PFSK-1 (cell line): Measurements from ENCODE around the gene AMPD1.

Experiments
- FOXP2 ChIP-seq: optimal IDR thresholded peaks from 2 replicates; pipeline ENCODE3; 2011; ENCODE audit warnings: borderline replicate concordance, control low read depth, inconsistent platforms; ENCODE audit not compliant: insufficient read depth; ENCODE audit errors: extremely low read length, extremely low read depth
- POLR2AphosphoS5 ChIP-seq: IDR thresholded peaks from 2 replicates; pipeline ENCODE4 v1.6.1; 2012; ENCODE audit warnings: low read depth, mild to moderate bottlenecking, control low read depth, low read length, moderate library complexity
- REST ChIP-seq, 2 experiments: IDR thresholded peaks; 2 replicates each; pipeline versions ENCODE4 v1.6.1 to v1.8.0; 2011 to 2012; ENCODE audit warnings: low read depth in 2 of 2, low read length in 2 of 2, control low read depth in 1 of 2, inconsistent platforms in 1 of 2, mild to moderate bottlenecking in 1 of 2, moderate library complexity in 1 of 2; ENCODE audit not compliant: insufficient read depth in 1 of 2
- SIN3A ChIP-seq: IDR thresholded peaks from 2 replicates; pipeline ENCODE4 v1.6.1; 2012; ENCODE audit warnings: mild to moderate bottlenecking, low read length, moderate library complexity, borderline replicate concordance; ENCODE audit not compliant: insufficient read depth
- TAF1 ChIP-seq: IDR thresholded peaks from 2 replicates; pipeline ENCODE4 v1.6.1; 2012; ENCODE audit warnings: low read length, control low read depth, borderline replicate concordance; ENCODE audit not compliant: insufficient read depth

Gene AMPD1

DNA sequence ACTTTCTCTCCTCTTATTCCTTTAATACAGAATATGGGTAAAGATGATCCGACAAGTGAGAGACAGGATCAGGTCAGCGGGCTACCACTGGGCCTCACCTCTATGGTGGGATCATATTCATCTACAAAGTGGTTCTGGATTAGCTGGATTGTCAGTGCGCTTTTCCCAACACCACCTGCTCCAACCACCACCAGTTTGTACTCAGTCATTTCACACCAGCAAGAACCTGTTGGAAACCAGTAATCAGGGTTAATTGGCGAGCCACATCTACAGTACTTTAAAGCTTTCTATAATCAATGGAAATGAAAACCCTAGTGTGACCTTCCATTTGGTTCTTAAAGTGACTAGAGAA, 20.6 kb upstream of the AMPD1 start:
- TF ChIP-seq REST (IDR thresholded peaks at IDR 0.05; ENCODE audit: insufficient read depth in 1 of 2, low read depth in 2 of 2, low read length in 2 of 2) (no peak), FOXP2 (no peak), POLR2AphosphoS5 (no peak), TAF1 (no peak)

DNA sequence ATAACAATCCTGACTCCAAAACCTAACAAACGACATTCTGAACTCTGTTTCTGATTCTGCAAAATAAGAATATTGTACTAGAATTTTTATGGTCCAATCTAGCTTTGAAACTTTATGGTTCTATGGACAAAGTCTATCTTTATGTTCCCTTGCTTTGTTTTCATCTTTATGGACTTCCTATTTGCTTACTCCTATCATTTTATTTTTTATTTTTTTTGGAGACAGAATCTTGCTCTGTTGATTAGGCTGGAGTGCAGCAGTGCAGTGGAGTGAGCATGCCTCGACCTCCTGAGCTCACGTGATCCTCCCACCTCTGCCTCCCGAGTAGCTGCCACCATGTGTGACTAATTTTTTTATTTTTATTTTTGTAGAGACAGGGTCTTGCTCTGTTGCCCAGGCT, 17.6 kb upstream of the AMPD1 start:
- TF ChIP-seq REST (IDR thresholded peaks at IDR 0.05; ENCODE audit: insufficient read depth in 1 of 2, low read depth in 2 of 2, low read length in 2 of 2), result no peak
- no peak for TF ChIP-seq POLR2AphosphoS5
- no peak for TF ChIP-seq FOXP2
- TF ChIP-seq SIN3A, result no peak
- TF ChIP-seq TAF1, result no peak

DNA sequence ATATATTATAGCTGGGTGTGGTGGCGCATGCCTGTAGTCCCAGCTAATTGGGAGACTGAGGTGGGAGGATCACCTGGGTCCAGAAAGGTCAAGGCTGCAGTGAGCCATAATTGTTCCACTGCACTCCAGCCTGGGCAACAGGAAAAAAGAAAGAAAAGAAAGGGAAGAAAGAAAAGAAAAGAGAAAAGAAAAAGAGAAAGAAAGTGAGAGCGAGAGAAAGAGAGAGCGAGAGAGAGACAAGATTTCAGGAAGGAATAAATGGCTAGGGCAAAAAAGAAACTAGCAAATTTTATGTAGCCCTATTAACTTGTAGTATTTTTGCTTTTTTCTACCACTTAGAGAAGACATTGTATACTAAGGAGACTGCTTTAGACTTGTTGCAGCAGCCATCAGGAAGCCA, 15.0 kb upstream of the AMPD1 start:
- TF ChIP-seq POLR2AphosphoS5 (no peak), TAF1 (no peak), SIN3A (no peak), REST (IDR thresholded peaks at IDR 0.05; ENCODE audit: insufficient read depth in 1 of 2, low read depth in 2 of 2, low read length in 2 of 2) (no peak), FOXP2 (no peak)

DNA sequence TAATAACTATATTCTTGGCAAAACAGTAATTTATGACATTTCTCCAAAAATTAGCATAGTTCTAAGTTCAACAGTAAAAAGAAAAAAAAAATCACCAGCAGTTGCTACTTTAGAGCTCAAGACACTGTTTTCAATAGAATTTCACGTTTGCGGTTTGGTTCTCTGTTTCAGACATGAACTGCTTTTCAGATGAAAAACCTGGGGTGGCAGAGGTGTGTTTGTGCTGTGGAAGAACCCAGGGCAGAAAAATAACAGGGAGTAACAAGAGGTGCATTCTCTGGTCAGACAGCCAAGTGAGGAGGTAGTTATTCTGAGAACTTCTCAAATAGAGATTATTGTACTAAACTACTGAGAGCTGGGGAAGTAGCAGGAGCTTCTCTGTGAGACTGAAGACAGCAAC, 12.3 kb upstream of the AMPD1 start:
- TF ChIP-seq TAF1, result no peak
- no peak for TF ChIP-seq REST (IDR thresholded peaks at IDR 0.05; ENCODE audit: insufficient read depth in 1 of 2, low read depth in 2 of 2, low read length in 2 of 2)
- TF ChIP-seq FOXP2, result no peak
- no peak for TF ChIP-seq POLR2AphosphoS5
- no peak for TF ChIP-seq SIN3A

DNA sequence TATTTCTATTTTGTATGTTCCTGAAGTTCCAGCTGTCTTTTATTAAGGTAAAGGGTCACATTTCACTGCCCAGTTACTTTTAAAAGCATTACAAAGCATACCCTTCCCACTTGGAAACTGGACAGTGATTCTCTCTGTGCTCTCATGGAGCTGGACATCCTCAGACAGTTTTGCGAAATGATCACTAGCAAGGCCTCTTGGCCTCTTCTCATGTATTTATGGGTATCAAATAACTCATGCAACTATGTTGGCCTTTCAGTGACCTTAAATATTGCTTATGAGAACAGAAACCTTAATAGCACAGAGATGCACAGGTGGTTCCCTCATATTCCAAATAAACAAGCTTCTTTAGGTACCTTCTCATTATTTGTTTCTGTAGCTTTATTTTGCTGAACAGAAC, 7.9 kb upstream of the AMPD1 start:
- TF ChIP-seq REST (IDR thresholded peaks at IDR 0.05; ENCODE audit: insufficient read depth in 1 of 2, low read depth in 2 of 2, low read length in 2 of 2), result no peak
- TF ChIP-seq FOXP2, result no peak
- no peak for TF ChIP-seq SIN3A
- TF ChIP-seq POLR2AphosphoS5, result no peak
- no peak for TF ChIP-seq TAF1
